Fibroblast of the aortic adventitia (primary cell): ENCODE results near the gene ZDHHC16. TPM values are rescaled to one million over a fixed set of nuclear protein-coding genes. Genes with fewer than 3 reads are reported as not detected.
A peak's percentile ranks its signal among the peaks of the same experiment; 100 is the strongest.

ENCODE experiments used
- DNase-seq: peaks from one replicate; pipeline ENCODE4 v3.0.0-alpha.2; 2010; ENCODE audit warnings: low read depth
- H3K4me3 ChIP-seq: 2 replicates; pipeline ENCODE4 v1.5.1; 2011; ENCODE audit warnings: low read depth, mild to moderate bottlenecking, control low read depth, low read length, moderate library complexity
- CTCF ChIP-seq: IDR thresholded peaks from 2 replicates; pipeline ENCODE4 v1.5.1; 2011; ENCODE audit warnings: mild to moderate bottlenecking, low read length, control low read depth, inconsistent platforms; ENCODE audit not compliant: insufficient read depth
- total RNA-seq: library from RNA; depleted of rRNA; stranded (reverse); fragments of >200 nt; gene quantifications from 2 replicates; pipeline ENCODE4 v1.2.3, GENCODE V29; 2012; ENCODE audit warnings: low replicate concordance

ZDHHC16 gene
- total RNA-seq, 1 donor: 45.5 TPM

DNA sequence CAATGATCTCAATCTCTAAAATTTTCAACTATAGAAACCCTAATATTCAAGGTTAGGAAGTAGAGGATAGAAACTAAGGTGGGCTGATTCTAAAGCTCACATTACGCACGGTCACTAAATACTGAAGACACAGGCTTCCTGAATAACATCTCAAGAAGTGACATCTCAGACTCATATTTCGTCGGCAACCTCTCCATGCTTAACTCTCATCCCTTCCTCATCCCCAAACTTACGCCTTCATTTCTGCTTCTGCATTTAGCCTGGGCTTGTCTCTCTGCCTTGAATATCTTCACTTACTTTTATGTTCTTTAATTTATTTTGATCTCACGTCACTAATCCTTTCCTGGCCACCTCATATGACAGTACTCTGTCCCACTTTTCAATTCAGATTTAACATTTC is 10.8 kb upstream of the ZDHHC16 start:
- H3K4me3 ChIP-seq: no peak overlapping the region
- TF ChIP-seq CTCF: no peak
- no peak for DNase-seq

DNA sequence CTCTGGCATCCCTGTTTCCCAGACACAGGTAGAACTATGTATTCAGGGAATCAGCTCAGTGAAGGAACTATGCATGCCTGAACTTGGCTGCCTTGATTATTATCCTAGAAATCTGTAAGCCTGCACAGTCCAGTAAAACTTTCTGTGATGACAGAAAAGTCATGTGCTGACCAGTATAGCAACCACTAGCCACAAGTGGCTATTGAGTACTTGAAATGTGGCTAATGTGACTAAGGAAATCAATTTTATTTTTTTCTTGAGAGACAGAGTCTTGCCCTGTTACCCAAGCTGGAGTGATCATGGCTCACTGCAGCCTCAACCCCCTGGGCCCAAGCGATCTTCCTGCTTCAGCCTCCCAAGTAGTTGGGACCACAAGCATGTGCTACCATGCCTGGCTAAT is 3.7 kb upstream of the ZDHHC16 start:
- no peak overlapping the region for H3K4me3 ChIP-seq
- no peak for DNase-seq
- no peak for TF ChIP-seq CTCF

- DNase-seq: no peak
- no peak overlapping the region for H3K4me3 ChIP-seq
- TF ChIP-seq CTCF: no peak
Measured at GRCh38 chr10:97444212-97444611, 1.8 kb upstream of the ZDHHC16 start.

DNA sequence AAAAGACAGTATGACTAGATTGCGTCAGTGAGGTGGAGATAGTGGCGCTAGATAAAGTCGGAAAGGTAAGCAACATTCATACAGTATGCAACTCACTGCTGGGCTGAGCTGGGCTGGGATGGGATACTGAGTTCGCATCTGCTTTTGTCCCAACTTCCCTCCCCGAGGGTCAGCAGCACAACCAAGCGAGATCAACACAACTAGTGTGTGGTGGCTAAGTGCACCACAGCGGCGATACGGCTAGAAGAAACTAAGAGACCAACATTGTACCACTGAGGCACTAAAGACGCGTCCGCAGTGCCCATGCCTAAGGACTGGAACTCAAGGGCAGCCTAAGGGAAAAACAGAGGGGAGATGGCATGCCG is 636 bp upstream of the ZDHHC16 start:
- DNase-seq: no peak

DNA sequence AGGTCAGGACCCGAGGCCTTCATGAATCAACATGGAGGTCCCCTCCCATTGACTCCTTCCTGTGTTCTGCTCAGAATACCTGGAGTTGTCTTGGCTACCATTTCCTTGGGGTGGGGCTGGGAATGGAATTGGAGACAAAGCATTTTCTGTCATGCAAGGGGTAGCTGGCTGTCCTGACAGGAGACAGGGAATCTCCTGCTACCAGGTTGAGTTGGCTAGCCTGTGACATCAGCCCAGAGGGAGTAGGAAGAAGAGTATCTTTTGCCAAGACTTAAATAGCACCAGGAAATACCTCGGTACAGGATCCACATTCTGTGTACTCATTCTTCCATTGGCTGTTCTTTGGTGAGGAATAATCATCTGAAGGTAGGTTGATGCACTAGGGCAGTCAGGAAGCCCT is 4.9 kb downstream of the ZDHHC16 start:
- no peak for DNase-seq
- H3K4me3 ChIP-seq: no peak overlapping the region
- TF ChIP-seq CTCF: no peak

More for the DNA sequence above, 636 bp upstream of the ZDHHC16 start:
- peak overlapping the region; percentile 91 for H3K4me3 ChIP-seq
- TF ChIP-seq CTCF: no peak

- no peak overlapping the region for H3K4me3 ChIP-seq
- DNase-seq: no peak
- no peak for TF ChIP-seq CTCF
Measured at GRCh38 chr10:97451605-97452004, 5.6 kb downstream of the ZDHHC16 start.

DNA sequence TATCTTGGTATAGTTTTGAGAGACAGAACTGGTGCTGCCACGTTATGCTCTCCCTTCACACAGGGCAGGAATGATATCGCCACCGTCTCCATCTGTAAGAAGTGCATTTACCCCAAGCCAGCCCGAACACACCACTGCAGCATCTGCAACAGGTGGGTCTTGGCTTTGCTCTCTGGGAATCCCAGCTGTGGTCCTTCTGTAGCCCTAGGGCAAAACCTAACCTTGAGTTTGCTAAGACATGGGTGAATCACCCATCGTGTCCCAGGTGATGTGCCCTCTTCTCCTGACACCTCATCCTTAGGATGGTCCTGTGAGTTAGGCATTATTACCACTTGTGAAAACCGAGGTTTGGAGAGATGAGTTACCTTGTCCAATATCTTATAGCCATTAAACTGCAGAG is 6.4 kb downstream of the ZDHHC16 start:
- TF ChIP-seq CTCF: no peak
- H3K4me3 ChIP-seq: no peak overlapping the region
- DNase-seq: no peak
